Heart right ventricle (tissue), 16 donors: Measurements from ENCODE around the gene WDR33. TPM values are rescaled to one million over a fixed set of nuclear protein-coding genes. Genes with fewer than 3 reads are reported as not detected.

Experiments
- ATAC-seq, 8 donors: fragments of 200-7000 bp; cut with Tn5 transposase; one replicate each; pipeline ENCODE4 v1.9.1; 2020; ENCODE audit warnings: mild to moderate bottlenecking in 8 of 8, moderate library complexity in 8 of 8, moderate number of reproducible peaks in 1 of 8
- DNase-seq, 2 donors: peaks; one replicate each; pipeline ENCODE4 v3.0.0-alpha.2; 2020
- H3K27ac ChIP-seq, 10 donors: fragments of 200-600 bp; sonication (generic) in 2 of 10; one replicate each; pipeline versions ENCODE4 v1.5.0 to v1.8.0; 2020 to 2022; ENCODE audit warnings: mild to moderate bottlenecking in 3 of 10
- H3K27me3 ChIP-seq, 7 donors: fragments of 200-600 bp; one replicate each; pipeline ENCODE4 v1.8.0; 2021 to 2022; ENCODE audit warnings: mild to moderate bottlenecking in 2 of 7
- H3K36me3 ChIP-seq, 9 donors: fragments of 200-600 bp; sonication (generic) in 1 of 9; one replicate each; pipeline versions ENCODE4 v1.5.0 to v1.8.0; 2020 to 2022; ENCODE audit warnings: mild to moderate bottlenecking in 2 of 9
- H3K4me1 ChIP-seq, 9 donors: fragments of 200-600 bp; sonication (generic) in 1 of 9; one replicate each; pipeline versions ENCODE4 v1.5.0 to v1.8.0; 2020 to 2022; ENCODE audit warnings: mild to moderate bottlenecking in 4 of 9
- H3K4me3 ChIP-seq, 10 donors: fragments of 200-600 bp; sonication (generic) in 2 of 10; one replicate each; pipeline versions ENCODE4 v1.5.0 to v1.8.0; 2020 to 2022; ENCODE audit warnings: mild to moderate bottlenecking in 7 of 10, moderate library complexity in 2 of 10
- H3K9me3 ChIP-seq, 11 donors: fragments of 200-600 bp in 10 of 11; sonication (generic) in 2 of 11; one replicate each; pipeline versions ENCODE4 v1.5.0 to v1.8.0; 2013 to 2022; ENCODE audit warnings: mild to moderate bottlenecking in 2 of 11, control low read depth in 1 of 11, moderate library complexity in 1 of 11
- WGBS, 2 donors: extraction: QIAGEN DNeasy Blood & Tissue Kit; methylation state at CpG; one replicate each; pipeline ENCODE4 v1.1.7; 2013; ENCODE audit warnings: inconsistent platforms in 1 of 2; 5-methylcytosine and 5-hydroxymethylcytosine counted together
- intact Hi-C, 10 donors: fragments of 100-400 bp; cut with DNase I; formaldehyde crosslinking; loops; one replicate each; pipeline versions ENCODE4 v1.11.1 to v1.14.2; 2022
- polyA plus RNA-seq, 2 donors: library from polyadenylated mRNA; stranded (reverse); fragments of 200-250 nt; gene quantifications; one replicate each; pipeline ENCODE4 v1.2.3, GENCODE V29; 2013
- total RNA-seq, 10 donors: library from RNA; stranded (reverse); fragmentation: NEBNext Ultra II Directional in 3 of 10; extraction: Animal tissue kit (Norgen Biotek cat#: 25700) in 3 of 10; gene quantifications; one replicate each; pipeline versions ENCODE4 v1.2.1 to v1.2.4, GENCODE V29; 2021 to 2023
- TF ChIP-seq, protein P1 (sequence below), 9 donors: fragments of 200-600 bp; sonication (generic) in 2 of 9; IDR thresholded peaks; one replicate each; pipeline versions ENCODE4 v1.5.0 to v1.8.0; 2021 to 2022; ENCODE audit warnings: antibody characterized with exemption in 9 of 9, mild to moderate bottlenecking in 5 of 9, moderate library complexity in 1 of 9
- donor health status: Arrhythmogenic right ventricular cardiomyopathy.
- donor health status: ischemic (EF 13 %, LVEDD 7.1; RV severe dilation, severe dysfunction).
- donor health status: healthy with polysubstance abuse.
- donor health status: DM: no; HTN: yes; CAD: no.
- donor health status: DM: no; HTN: no; CAD: no.
- donor health status: ischemic (EF 25% LVEDD 6.9; RV normal size, moderate dysfunction).
- donor health status: ischemic (EF 25% LVEDD 5.7; RV mildly dilated, moderate dysfunction).
- donor health status: healthy.
- donor health status: DM: yes; HTN: yes; CAD: no.
- donor health status: Ischemic cardiomyopathy.
- donor health status: ischemic (EF 35%, LVEDD 5.7; RV mildly dilated, moderate dysfunction).
- donor health status: nonischemic (EF 11% LVEDD 7.7; RV severe dilation, severe dysfunction).
- donor health status: DM: yes; HTN: yes; CAD: no.
- donor health status: PGD.
- donor health status: ischemic (EF 29% LVEDD 5.4; RV normal size, mild dysfunction).
- donor health status: nonischemic (EF 23%, LVEDD 6.1; RV moderate dilation, normal function).

Gene WDR33
- total and polyA plus RNA-seq, 12 donors, result 10.5 to 47.6 (median 42.1) TPM

DNA sequence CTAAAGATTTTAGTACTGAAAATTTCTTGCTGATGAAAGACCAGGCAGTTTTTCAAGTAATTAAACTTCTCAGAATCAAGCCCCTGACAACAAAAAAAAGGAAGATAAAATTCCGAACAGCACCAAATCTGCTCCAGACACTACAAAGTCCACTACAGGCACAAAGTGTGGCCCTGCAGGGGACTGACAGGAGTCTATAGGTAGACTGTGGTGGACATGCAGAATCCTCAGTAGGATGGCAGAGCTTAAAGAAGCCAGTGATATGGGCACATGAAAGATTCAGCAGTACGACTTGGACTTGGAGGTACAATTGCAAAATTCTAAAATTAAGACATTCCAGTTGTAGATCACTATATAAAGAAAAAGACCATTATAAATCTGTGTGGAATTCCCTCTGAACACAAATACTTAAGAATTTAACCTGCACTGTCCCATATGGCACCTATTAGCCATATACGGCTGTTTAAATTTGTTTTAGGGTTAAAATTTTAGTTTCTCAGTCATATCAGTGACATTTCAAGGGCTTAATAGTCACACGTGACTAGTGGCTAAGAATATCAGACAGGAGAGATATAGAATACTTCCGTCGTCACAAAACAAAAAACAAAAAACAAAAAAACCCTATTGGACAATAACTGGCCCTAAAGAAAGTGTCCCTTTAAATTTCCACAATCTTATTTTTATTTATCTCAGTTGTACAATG is 77.7 kb downstream of the WDR33 start:
- WGBS, 2 donors, result 37 to 46% methylated on average over 6 of the region's 6 CpGs
- peak in 7 of 8 donors; percentile 19 to 67 (median 56) for ATAC-seq

DNA sequence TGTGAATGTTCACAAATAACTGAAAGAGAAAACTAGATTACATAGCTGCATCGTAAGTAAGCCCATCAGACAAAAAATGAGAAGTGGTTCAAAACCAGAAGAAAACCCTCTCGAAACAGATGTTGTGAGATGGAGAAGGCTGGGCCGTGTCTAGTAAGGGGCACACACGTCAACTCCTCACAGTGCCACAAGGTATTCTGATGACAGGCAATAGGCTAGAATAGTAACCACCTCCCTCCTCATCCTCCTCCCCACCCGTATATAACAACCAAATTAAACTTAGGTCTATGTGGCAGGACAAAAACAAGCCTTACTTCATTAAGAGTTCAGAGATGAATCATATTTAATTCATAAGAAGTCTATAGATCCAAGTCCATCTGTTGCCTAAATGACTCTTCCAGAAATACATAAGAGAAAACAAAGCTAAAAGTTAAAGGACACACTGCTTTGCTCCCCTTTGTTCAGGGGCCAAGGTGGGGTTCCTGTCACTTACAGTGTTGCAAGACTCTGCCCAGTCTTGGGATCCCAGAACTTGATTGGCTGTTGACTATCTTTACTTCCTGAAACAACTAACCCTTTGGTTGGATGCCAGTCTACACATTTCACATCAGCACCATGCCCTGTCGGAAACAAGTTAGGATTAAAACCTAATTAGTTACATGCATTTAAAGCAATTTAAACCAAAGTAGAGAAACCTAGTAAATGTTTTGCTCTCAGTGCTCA is 84.7 kb downstream of the WDR33 start:
- TF ChIP-seq, protein P1, sequence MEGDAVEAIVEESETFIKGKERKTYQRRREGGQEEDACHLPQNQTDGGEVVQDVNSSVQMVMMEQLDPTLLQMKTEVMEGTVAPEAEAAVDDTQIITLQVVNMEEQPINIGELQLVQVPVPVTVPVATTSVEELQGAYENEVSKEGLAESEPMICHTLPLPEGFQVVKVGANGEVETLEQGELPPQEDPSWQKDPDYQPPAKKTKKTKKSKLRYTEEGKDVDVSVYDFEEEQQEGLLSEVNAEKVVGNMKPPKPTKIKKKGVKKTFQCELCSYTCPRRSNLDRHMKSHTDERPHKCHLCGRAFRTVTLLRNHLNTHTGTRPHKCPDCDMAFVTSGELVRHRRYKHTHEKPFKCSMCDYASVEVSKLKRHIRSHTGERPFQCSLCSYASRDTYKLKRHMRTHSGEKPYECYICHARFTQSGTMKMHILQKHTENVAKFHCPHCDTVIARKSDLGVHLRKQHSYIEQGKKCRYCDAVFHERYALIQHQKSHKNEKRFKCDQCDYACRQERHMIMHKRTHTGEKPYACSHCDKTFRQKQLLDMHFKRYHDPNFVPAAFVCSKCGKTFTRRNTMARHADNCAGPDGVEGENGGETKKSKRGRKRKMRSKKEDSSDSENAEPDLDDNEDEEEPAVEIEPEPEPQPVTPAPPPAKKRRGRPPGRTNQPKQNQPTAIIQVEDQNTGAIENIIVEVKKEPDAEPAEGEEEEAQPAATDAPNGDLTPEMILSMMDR (IDR thresholded peaks at IDR 0.05), result no peak
- peaks cover 0 to 51% (median 9%) of the 10 kb centered on the region in 9 donors for H3K36me3 ChIP-seq
- no peak overlapping the region for H3K4me3 ChIP-seq
- WGBS, 2 donors, result 54 to 66% methylated on average over 6 of the region's 6 CpGs
- H3K4me1 ChIP-seq, result peaks cover 0 to 47% (median 9%) of the 10 kb centered on the region in 9 donors
- peak in 5 of 8 donors; percentile 23 to 69 (median 61) for ATAC-seq
- no peaks in the 10 kb centered on the region for H3K9me3 ChIP-seq
- intact Hi-C loops, result no loop called here
- no peak for DNase-seq
- H3K27ac ChIP-seq, result peak overlapping the region in 6 of 10 donors; percentile 5 to 53 (median 22)
- no peaks in the 10 kb centered on the region for H3K27me3 ChIP-seq

More for the DNA sequence above, 77.7 kb downstream of the WDR33 start:
- H3K9me3 ChIP-seq, result no peaks in the 10 kb centered on the region
- peak overlapping the region in 8 of 10 donors; percentile 8 to 45 (median 29) for H3K4me3 ChIP-seq
- intact Hi-C loops, result no loop called here
- H3K36me3 ChIP-seq, result peaks cover 0 to 24% (median 0%) of the 10 kb centered on the region in 9 donors
- DNase-seq, result no peak
- TF ChIP-seq, protein P1 (IDR thresholded peaks at IDR 0.05), result no peak
- peaks cover 0 to 32% (median 17%) of the 10 kb centered on the region in 9 donors for H3K4me1 ChIP-seq
- no peaks in the 10 kb centered on the region for H3K27me3 ChIP-seq
- H3K27ac ChIP-seq, result peak overlapping the region; percentile 24 to 85 (median 72)

DNA sequence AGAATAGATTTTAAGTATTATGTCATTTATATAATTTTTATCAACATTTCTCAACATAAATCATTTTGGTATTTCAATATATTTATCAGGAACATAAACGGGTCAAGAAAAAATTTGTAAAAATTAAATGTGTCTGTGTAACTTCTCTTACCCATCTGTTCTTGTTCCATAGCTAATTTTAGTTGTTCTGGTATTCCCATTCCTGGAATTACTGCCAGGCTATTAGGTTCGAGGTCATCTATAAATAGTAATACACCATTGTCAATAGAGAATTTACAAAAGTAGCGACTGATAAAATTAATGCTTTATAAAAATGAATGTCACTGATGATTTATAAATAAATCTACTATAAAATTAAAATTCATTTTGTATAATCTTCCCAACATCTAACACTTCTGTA is 88.2 kb downstream of the WDR33 start:
- intact Hi-C loops, result no loop called here
- peaks cover 0 to 40% (median 9%) of the 10 kb centered on the region in 9 donors for H3K4me1 ChIP-seq
- peak in 5 of 8 donors; percentile 37 to 84 (median 78) for ATAC-seq
- H3K36me3 ChIP-seq, result peaks cover 7 to 86% (median 37%) of the 10 kb centered on the region in 9 donors
- TF ChIP-seq, protein P1 (IDR thresholded peaks at IDR 0.05), result no peak
- no peak for DNase-seq
- H3K4me3 ChIP-seq, result no peak overlapping the region
- H3K9me3 ChIP-seq, result no peaks in the 10 kb centered on the region
- 52% methylated on average over 3 of the region's 3 CpGs for WGBS, 2 donors
- no peaks in the 10 kb centered on the region for H3K27me3 ChIP-seq
- peak overlapping the region in 9 of 10 donors; percentile 29 to 77 (median 70) for H3K27ac ChIP-seq

DNA sequence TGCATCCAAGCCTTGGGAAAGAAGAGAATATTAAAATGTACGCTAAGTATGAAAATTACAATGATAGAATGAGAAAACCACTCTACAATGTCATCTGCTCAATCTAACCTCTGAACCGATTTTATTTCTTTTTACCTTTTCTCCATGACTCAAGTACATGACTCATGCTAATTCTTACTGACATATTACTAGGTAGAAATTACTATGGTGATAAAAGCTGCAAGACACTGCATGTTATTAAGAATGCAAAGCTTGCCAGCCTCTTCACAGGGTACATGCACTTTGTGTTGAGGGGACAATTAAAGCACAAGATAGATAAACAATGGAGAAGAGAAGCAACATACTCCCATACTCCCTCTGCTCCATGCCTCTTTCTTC is 89.0 kb downstream of the WDR33 start:
- no peaks in the 10 kb centered on the region for H3K27me3 ChIP-seq
- no peak for DNase-seq
- ATAC-seq, result peak in 1 of 8 donors; percentile 26
- H3K9me3 ChIP-seq, result no peaks in the 10 kb centered on the region
- peak overlapping the region in 9 of 10 donors; percentile 29 to 77 (median 70) for H3K27ac ChIP-seq
- 92 to 93% methylated on average over 2 of the region's 2 CpGs for WGBS, 2 donors
- peaks cover 7 to 95% (median 39%) of the 10 kb centered on the region in 9 donors for H3K36me3 ChIP-seq
- TF ChIP-seq, protein P1 (IDR thresholded peaks at IDR 0.05), result no peak
- H3K4me3 ChIP-seq, result no peak overlapping the region
- intact Hi-C loops, result no loop called here
- peaks cover 0 to 40% (median 9%) of the 10 kb centered on the region in 9 donors for H3K4me1 ChIP-seq
